Neural progenitor cell (in vitro differentiated cells): Measurements from ENCODE around the gene PSKH1.

Source experiments
- EZH2 ChIP-seq: fragments of 200-600 bp; sonication (generic); IDR thresholded peaks from 2 replicates; pipeline ENCODE4 v1.6.1; 2017; ENCODE audit warnings: antibody characterized with exemption, mild to moderate bottlenecking, moderate library complexity
- EZH2phosphoT487 ChIP-seq: fragments of 200-600 bp; sonication (generic); IDR thresholded peaks from 2 replicates; pipeline ENCODE4 v1.6.1; 2017; ENCODE audit warnings: antibody characterized with exemption
- TF ChIP-seq, protein P1 (sequence below): fragments of 200-600 bp; sonication (generic); IDR thresholded peaks from 2 replicates; pipeline ENCODE4 v1.5.1; 2017; ENCODE audit warnings: antibody characterized with exemption, mild to moderate bottlenecking

DNA sequence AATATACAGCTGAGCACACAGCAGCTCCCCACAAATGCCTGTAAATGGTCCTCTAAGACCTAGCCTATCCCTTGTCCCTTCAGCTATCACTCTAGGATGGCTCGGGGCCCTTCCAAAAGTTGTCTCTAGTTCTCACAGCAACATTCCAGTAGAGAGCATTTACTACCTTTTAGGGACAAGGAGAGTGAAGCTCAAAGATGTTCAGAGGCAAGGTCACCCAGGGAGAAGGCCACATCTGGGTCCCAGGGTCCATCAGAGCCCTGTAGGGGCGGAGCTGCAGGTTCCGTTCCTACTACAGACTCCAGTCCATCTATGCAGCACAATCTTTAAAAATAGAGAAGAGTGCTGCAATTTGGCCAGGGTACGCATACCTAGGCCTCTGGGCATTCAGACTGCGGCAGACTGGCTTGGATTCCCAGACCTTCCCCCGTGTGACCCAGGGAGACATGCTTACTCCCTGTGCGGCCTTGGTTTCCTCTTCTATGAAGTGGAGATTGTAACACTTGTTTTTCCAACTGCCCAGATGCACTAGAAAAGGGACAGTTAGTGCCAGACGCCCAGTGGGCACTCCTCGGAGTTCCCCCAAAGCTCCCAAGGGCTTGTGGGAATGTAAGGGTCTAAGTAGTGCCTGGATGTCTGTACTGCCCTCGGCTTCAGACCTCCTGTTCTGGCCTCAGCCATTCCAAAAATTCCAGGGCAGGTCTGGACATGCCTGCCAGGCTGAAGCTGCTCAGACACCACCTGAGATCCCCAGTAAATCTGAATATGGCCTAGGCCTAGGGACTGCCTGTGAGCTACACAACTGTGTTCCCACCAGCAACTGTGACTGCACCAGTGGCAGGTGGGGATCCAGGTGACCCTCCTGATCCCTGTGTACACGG, 72.9 kb downstream of the PSKH1 start:
- TF ChIP-seq, protein P1, sequence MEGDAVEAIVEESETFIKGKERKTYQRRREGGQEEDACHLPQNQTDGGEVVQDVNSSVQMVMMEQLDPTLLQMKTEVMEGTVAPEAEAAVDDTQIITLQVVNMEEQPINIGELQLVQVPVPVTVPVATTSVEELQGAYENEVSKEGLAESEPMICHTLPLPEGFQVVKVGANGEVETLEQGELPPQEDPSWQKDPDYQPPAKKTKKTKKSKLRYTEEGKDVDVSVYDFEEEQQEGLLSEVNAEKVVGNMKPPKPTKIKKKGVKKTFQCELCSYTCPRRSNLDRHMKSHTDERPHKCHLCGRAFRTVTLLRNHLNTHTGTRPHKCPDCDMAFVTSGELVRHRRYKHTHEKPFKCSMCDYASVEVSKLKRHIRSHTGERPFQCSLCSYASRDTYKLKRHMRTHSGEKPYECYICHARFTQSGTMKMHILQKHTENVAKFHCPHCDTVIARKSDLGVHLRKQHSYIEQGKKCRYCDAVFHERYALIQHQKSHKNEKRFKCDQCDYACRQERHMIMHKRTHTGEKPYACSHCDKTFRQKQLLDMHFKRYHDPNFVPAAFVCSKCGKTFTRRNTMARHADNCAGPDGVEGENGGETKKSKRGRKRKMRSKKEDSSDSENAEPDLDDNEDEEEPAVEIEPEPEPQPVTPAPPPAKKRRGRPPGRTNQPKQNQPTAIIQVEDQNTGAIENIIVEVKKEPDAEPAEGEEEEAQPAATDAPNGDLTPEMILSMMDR = no peak
- TF ChIP-seq EZH2 (no peak), EZH2phosphoT487 (no peak)
